GM19452 (cell line): ENCODE measurements around the gene WDR4.
"Not testable (repeated sequence)": the region's sequence is repeated elsewhere in the genome, so short reads cannot be mapped to it uniquely, and the experiment has no call there.

ENCODE experiments used
- ATAC-seq: cut with Tn5 transposase; IDR thresholded peaks from one replicate; pipeline ENCODE4 v1.9.1; 2021; ENCODE audit not compliant: unreplicated experiment

The WDR4 gene

DNA sequence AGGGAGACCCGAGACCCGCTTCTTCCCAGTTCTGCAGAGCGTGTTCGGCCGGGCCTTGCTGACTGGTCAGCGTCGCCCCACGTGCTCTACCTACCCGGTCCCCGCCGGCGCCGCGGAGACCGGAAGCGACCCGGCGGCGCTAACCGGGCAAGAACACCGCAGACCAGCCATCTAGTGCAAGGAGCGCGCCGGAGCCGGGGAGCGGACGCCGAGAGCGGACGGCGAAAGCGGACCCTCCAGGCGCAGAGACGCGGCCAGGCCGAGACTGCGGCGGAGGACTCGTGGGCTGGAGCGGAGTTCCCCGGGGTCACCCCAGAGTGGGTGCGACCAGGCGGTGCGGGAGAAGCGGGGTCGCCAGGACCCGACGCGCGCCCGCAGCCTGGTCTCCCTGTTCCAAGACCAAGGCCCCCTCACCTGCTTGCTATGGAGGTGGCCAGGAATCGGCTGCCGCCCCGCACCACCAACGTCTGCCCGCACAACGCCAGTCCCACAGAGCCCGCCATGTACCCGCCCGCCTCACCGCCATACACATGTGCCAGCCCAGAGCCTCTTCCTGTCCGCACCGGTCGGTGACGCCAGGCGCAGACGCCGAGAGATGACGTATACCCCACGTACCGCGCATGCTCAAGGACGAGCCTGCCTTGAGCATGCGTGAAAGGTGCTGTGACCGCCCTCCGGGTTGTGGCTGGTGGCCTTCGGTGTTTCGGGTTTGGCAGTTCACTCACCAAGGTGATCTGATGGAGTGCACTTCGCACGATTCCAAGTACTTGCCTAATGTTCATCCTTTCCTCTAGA, at the start of gene WDR4:
TSS of gene WDR4 (minus strand) at position 547 of the 795 bp plus-strand sequence. CDS start at position 503, 44 bp downstream.
- peak; percentile 80 for ATAC-seq

- ATAC-seq = not testable (repeated sequence)
These were observed 48.3 kb upstream of the WDR4 start for GRCh38 chr21:42927474-42928200.

DNA sequence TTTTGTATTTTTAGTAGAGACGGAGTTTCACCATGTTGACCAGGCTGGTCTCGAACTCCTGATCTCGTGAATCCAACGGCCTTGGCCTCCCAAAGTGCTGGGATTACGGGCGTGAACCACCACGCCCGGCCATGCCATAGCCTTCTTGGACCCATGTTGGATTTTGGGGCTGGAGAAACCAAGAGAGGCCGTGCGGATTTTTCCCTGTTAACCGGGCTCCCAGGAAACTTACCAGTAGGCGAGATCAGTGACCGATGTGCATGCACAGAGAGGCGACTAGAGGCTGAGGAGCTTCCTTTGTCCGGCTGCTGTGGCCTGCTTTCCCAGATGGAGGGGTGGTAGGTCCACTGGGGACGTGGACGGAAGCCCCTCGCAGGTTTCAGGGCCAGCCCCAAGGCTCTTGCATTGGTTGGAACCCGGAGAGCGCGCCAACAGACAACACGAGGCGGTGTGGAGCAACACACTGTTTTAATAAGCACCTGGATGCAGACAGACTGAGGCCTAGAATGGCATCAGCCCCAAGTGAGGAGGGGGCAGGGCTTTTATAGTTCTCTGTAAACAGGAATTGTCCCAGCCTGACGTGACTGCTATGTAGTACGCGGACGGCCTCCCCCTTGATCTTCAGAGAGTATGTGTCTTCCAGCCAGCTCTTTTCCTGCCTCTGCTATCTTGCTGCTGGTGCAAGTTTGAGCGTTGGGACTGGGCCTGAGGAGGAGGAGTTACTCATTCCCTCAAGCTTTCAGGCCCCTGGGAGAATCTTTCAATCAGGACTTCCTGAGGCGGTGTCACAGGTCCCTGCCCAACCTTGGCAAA, 46.0 kb upstream of the WDR4 start, which contains the start of gene ERVH48-1:
TSS of gene ERVH48-1 (minus strand) at position 517 of the 813 bp plus-strand sequence. CDS start 6,624 bp downstream, outside the sequence.
- no peak for ATAC-seq

GRCh38 chr21:42924433-42924751, 45.1 kb upstream of the WDR4 start:
- ATAC-seq = no peak

- peak; percentile 86 for ATAC-seq
These were observed 44.5 kb upstream of the WDR4 start for GRCh38 chr21:42923553-42924432.

DNA sequence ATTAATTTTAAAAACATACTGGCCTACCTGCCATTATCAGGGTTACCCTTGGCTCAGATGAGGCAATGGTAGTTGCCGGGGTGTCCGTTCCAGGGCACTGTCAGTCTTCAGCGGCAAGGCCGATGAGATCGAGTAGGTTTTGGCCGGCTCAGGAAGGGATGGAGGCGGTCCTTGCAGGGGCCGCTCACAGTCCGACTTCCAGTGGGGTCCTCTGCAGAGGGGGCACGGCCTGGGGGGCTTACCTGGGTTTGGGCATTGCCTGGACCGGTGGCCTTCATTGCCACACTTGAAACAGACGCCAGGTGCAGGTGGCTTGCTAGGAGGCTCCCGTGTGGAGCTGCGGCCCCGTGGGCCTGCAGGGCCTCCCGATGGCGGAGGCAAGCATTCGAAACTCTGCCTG, 43.6 kb upstream of the WDR4 start:
- no peak for ATAC-seq

- no peak for ATAC-seq
These were observed 42.6 kb upstream of the WDR4 start for GRCh38 chr21:42921927-42922326.

- ATAC-seq = no peak
These were observed 39.0 kb upstream of the WDR4 start for GRCh38 chr21:42918291-42918690.

DNA sequence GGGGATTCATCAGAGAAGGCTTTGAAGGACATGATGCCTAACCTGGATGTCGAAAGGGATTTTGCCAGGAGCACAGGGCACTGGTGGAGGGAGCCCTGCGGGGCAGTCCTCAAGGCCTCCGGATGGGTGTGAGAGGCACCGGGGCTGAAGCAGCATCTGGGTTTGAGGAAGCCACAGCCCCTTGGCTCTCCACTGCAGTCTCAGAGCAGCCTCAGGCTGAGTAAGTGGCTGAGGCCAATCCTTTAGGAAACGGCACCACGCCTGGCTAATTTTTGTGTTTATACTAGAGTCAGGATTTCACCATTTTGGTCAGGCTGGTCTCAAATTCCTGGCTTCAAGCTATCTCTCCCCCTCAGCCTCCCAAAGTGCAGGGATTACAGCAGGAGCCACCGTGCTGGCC, 34.1 kb upstream of the WDR4 start:
- ATAC-seq = no peak

DNA sequence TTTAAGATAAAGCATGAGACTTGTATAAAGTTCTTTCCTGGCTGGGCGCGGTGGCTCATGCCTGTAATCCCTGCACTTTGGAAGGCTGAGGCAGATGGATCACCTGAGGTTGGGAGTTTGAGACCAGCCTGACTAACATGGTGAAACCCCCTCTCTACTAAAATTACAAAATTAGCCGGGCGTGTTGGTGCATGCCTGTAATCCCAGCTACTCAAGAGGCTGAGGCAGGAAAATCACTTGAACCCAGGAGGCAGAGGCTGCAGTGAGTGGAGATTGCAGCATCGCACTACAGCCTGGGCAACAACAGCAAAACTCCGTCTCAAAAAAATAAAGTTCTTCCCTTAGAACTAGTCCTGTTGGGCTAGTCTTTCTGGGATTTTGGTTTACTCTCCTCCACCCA, 32.6 kb upstream of the WDR4 start:
- ATAC-seq = not testable (repeated sequence)

- ATAC-seq = not testable (repeated sequence)
These were observed 29.1 kb upstream of the WDR4 start for GRCh38 chr21:42908484-42908883.

- ATAC-seq = no peak
These were observed 26.9 kb upstream of the WDR4 start for GRCh38 chr21:42906233-42906632.

- ATAC-seq = no peak
These were observed 25.9 kb upstream of the WDR4 start for GRCh38 chr21:42905195-42905594.

DNA sequence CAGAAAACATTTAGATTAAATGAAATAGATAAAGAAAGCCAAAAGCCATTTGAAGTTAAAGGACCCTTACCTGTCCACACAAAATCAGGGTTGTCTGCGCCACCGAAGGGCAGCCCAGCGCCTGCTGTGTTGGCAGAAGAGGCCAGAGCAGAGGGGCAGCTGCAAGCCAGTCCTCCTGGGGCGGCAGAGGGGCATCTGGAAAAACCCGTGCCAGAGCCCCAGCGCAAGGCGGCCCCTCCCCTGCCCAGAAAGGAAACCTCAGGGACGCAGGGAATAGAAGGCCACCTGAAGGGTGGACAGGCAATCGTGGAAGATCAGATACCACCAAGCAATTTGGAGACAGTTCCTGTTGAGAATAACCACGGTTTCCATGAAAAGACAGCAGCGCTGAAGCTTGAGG, 24.5 kb upstream of the WDR4 start:
- no peak for ATAC-seq

- ATAC-seq = no peak
These were observed 21.1 kb upstream of the WDR4 start for GRCh38 chr21:42900446-42900845.

GRCh38 chr21:42892931-42893755, 13.8 kb upstream of the WDR4 start, which contains the start of gene NDUFV3:
Gene NDUFV3, plus strand, starts transcription at chr21:42893309. Its CDS starts 25 bp downstream, at chr21:42893334.
- peak; percentile 92 for ATAC-seq

DNA sequence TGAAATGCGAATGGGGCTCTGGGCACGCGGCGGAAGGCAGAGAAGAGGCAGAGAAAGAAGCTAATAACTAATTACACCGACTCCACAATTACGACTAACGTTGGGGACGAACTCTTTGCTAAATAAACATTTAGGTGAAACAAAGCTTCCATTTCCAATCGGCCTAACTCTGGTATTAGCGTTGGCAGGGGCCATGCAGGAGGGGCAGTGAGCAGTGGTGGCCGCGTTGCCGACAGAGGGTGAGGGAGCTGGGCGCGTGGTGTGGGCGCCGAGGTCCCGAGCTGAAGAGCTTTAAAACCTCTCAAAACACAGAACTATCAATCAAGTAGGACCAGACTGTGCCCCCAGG, 13.2 kb upstream of the WDR4 start:
- ATAC-seq = no peak

GRCh38 chr21:42887326-42887725, 8.0 kb upstream of the WDR4 start:
- no peak for ATAC-seq

DNA sequence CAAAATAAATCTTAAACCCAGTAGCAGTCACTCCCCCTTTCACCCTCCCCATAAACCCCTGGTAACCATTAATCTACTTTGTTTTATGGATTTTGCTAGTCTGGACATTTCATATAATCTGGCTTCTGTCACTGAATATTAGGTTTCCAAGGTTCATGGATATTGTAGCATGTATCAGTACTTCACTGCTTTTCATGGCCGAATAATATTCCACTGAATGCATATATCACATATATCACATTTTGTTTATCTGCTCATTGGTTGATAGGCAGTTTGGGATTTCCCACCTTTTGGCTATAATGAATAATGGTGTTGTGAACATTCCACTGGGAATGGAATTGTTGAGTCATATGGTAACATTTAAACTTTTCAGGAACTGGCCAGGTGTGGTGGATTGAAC, 4.6 kb upstream of the WDR4 start:
- ATAC-seq = no peak

- ATAC-seq = no peak
These were observed 1.0 kb upstream of the WDR4 start for GRCh38 chr21:42880352-42880751.
